Lung (tissue), 12 donors: ENCODE results near the gene ADGRL2. TPM values are rescaled to one million over a fixed set of nuclear protein-coding genes. Genes with fewer than 3 reads are reported as not detected.

Source experiments
- ATAC-seq: fragments of 200-7000 bp; cut with Tn5 transposase; one replicate; pipeline ENCODE4 v1.9.1; 2020; ENCODE audit warnings: moderate number of reproducible peaks; ENCODE audit not compliant: insufficient read depth, low FRiP score
- DNase-seq, 3 donors: peaks; one replicate each; pipeline ENCODE4 v3.0.0-alpha.2; 2013 to 2017
- H3K27ac ChIP-seq, 2 donors: one replicate each; pipeline ENCODE4 v1.5.1; 2013; ENCODE audit warnings: mild to moderate bottlenecking in 2 of 2, moderate library complexity in 2 of 2, control low read depth in 1 of 2, inconsistent platforms in 1 of 2, low read depth in 1 of 2, low read length in 1 of 2
- H3K27me3 ChIP-seq, 3 donors: one replicate each; pipeline ENCODE4 v1.5.1; 2013; ENCODE audit warnings: low read length in 2 of 3; ENCODE audit not compliant: control insufficient read depth in 3 of 3, insufficient read depth in 3 of 3
- H3K36me3 ChIP-seq, 4 donors: one replicate each; pipeline ENCODE4 v1.5.1; 2013; ENCODE audit warnings: low read length in 4 of 4, mild to moderate bottlenecking in 1 of 4, moderate library complexity in 1 of 4; ENCODE audit not compliant: control insufficient read depth in 4 of 4, insufficient read depth in 4 of 4
- H3K4me1 ChIP-seq, 5 donors: one replicate each; pipeline ENCODE4 v1.5.1; 2013; ENCODE audit warnings: low read length in 5 of 5, mild to moderate bottlenecking in 2 of 5, moderate library complexity in 1 of 5; ENCODE audit not compliant: control insufficient read depth in 5 of 5, insufficient read depth in 5 of 5
- H3K4me3 ChIP-seq: one replicate; pipeline ENCODE4 v1.5.1; 2013; ENCODE audit warnings: mild to moderate bottlenecking, control low read depth, moderate library complexity
- H3K9ac ChIP-seq, 2 donors: one replicate each; pipeline ENCODE4 v1.5.1; 2013; ENCODE audit warnings: low read length in 2 of 2, control low read depth in 1 of 2; ENCODE audit not compliant: insufficient read depth in 1 of 2
- H3K9me3 ChIP-seq, 4 donors: one replicate each; pipeline ENCODE4 v1.5.1; 2013; ENCODE audit warnings: low read length in 3 of 4, mild to moderate bottlenecking in 1 of 4, moderate library complexity in 1 of 4; ENCODE audit not compliant: control insufficient read depth in 4 of 4, insufficient read depth in 3 of 4
- CTCF ChIP-seq: IDR thresholded peaks from 2 replicates; pipeline ENCODE4 v1.5.1; 2012; ENCODE audit warnings: mild to moderate bottlenecking; ENCODE audit errors: control extremely low read depth, extremely low read depth
- WGBS, 2 donors: extraction: QIAGEN DNeasy Blood & Tissue Kit; methylation state at CpG; one replicate each; pipeline ENCODE4 v1.1.7; 2013; 5-methylcytosine and 5-hydroxymethylcytosine counted together
- polyA plus RNA-seq, 2 donors: library from polyadenylated mRNA; stranded (reverse); fragments of 200-250 nt; gene quantifications; one replicate each; pipeline ENCODE4 v1.2.1, GENCODE V29; 2013
- total RNA-seq, 2 donors: library from RNA; depleted of rRNA in 1 of 2; stranded (reverse); fragments of >200 nt in 1 of 2; gene quantifications; one replicate each; pipeline ENCODE4 v1.2.1, GENCODE V29; 2014 to 2021
- donor health status: control.
- donor health status: control.
- donor health status: Bipolar disorder and iron deficiency.
- donor health status: healthy.
- donor health status: DM: yes; HTN: yes; CAD: no.

The ADGRL2 gene
- total and polyA plus RNA-seq, 4 donors = 32.5 to 421 (median 72.1) TPM

GRCh38 chr1:81760477-81761097, 40.1 kb upstream of the ADGRL2 start:
- TF ChIP-seq CTCF = no peak
- no peak overlapping the region for H3K27ac ChIP-seq
- no peaks in the 10 kb centered on the region for H3K27me3 ChIP-seq
- ATAC-seq (no peak), DNase-seq (peak in 2 of 3 donors; percentile 62 to 73)
- H3K4me3 ChIP-seq = no peak overlapping the region
- no peaks in the 10 kb centered on the region for H3K36me3 ChIP-seq
- H3K4me1 ChIP-seq = peaks cover 0 to 9% (median 2%) of the 10 kb centered on the region in 5 donors
- peaks cover 0 to 1% (median 0%) of the 10 kb centered on the region in 4 donors for H3K9me3 ChIP-seq
- H3K9ac ChIP-seq = no peak overlapping the region
- WGBS, 2 donors = 8 to 11% methylated on average over 1 of the region's 1 CpG

GRCh38 chr1:81775510-81775909, 25.2 kb upstream of the ADGRL2 start:
- Histone ChIP-seq H3K4me3 (no peak overlapping the region), H3K27me3 (no peaks in the 10 kb centered on the region), H3K9ac (no peak overlapping the region), H3K9me3 (peaks cover 0 to 3% (median 0%) of the 10 kb centered on the region in 4 donors), H3K36me3 (no peaks in the 10 kb centered on the region), H3K4me1 (no peaks in the 10 kb centered on the region), H3K27ac (no peak overlapping the region)
- no peak for DNase-seq
- TF ChIP-seq CTCF = no peak
- no peak for ATAC-seq

GRCh38 chr1:81780705-81781454, 19.9 kb upstream of the ADGRL2 start:
- H3K36me3 ChIP-seq = no peaks in the 10 kb centered on the region
- TF ChIP-seq CTCF = no peak
- DNase-seq = no peak
- peaks cover 0 to 3% (median 0%) of the 10 kb centered on the region in 4 donors for H3K9me3 ChIP-seq
- H3K9ac ChIP-seq = no peak overlapping the region
- no peak for ATAC-seq
- WGBS, 2 donors = 79 to 89% methylated on average over 1 of the region's 1 CpG
- no peak overlapping the region for H3K27ac ChIP-seq
- no peak overlapping the region for H3K4me3 ChIP-seq
- H3K27me3 ChIP-seq = no peaks in the 10 kb centered on the region
- no peaks in the 10 kb centered on the region for H3K4me1 ChIP-seq
